ENCODE measurements around the gene ATP2C1. TPM values are rescaled to one million over a fixed set of nuclear protein-coding genes. Genes with fewer than 3 reads are reported as not detected.

The ATP2C1 gene
- total RNA-seq, 1 donor: 136 TPM

DNA sequence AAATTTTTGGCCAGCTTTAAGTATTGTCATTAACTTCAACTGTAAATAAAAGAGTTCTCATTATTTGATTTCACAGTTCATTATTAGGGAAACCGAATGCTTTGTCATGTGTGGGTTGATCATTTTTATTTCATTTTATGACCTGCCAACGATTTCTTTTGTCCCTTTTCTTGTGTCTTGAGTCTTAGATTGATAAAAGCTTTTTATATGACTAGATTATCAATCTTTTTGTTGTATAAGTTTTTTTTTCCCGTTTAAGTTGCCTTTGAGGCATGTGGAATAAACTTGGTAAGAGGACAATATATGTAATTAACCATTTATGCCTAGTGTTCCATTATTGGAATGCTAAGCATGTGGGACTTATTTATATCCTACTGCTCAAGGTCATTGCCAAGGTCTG, 62.8 kb downstream of the ATP2C1 start:
- TF ChIP-seq, protein P1, sequence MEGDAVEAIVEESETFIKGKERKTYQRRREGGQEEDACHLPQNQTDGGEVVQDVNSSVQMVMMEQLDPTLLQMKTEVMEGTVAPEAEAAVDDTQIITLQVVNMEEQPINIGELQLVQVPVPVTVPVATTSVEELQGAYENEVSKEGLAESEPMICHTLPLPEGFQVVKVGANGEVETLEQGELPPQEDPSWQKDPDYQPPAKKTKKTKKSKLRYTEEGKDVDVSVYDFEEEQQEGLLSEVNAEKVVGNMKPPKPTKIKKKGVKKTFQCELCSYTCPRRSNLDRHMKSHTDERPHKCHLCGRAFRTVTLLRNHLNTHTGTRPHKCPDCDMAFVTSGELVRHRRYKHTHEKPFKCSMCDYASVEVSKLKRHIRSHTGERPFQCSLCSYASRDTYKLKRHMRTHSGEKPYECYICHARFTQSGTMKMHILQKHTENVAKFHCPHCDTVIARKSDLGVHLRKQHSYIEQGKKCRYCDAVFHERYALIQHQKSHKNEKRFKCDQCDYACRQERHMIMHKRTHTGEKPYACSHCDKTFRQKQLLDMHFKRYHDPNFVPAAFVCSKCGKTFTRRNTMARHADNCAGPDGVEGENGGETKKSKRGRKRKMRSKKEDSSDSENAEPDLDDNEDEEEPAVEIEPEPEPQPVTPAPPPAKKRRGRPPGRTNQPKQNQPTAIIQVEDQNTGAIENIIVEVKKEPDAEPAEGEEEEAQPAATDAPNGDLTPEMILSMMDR (IDR thresholded peaks at IDR 0.05; ENCODE audit: insufficient read depth, low read depth, low read length): no peak
- no peak overlapping the region for H3K4me3 ChIP-seq (ENCODE audit: low read depth, low read length)
- no peak for DNase-seq (ENCODE audit: low read depth)

DNA sequence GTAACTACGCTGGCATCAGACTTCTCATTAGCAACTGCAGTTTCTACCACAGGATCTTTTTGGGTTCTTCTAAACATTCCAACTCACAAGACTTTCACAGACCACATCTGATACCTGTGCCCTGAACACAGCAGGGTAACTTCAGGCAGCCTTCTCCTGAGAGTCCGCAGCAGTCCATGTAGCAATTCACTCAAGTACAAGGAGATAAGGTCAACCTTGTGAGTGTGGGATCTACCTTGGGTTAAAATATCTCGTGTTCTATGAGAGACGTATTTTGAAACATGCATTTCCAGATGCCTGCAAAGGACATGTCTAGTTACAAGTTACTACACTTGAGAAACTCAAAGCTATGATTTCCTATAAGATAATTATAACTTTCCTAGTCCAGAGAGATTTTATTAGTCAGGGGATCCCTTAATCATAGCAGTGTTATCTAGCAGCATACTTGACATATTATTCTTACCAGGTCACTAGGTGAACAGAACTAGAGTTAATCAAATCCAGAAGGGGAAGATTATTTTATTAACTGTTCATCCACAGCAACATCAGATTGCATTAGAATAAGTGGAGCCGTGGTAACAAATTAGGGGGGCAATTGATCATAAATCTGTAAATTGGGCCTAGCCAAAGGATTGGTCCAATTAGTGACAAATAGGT, 66.4 kb downstream of the ATP2C1 start:
- no peak overlapping the region for H3K4me3 ChIP-seq (ENCODE audit: low read depth, low read length)
- no peak for DNase-seq (ENCODE audit: low read depth)
- TF ChIP-seq, protein P1 (IDR thresholded peaks at IDR 0.05; ENCODE audit: insufficient read depth, low read depth, low read length): no peak

DNA sequence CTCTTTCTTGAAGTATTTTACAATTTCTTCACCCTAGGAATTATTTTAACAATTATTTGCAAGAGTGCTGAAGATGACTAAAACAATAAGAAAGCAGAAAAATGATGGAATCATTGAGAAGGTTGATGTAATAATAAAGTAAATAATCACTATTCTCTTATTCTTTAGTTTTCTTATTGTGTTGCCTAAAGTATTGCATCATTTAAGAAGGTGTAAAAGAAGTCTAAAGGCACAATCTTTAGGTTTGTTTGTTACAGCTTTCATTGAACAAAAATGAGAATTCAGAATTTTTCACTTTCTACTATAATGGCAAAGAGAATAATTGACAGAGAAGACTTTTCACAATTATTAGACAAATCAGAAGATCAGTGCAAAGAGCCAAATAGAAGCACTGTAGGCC, 67.6 kb downstream of the ATP2C1 start:
- no peak for DNase-seq (ENCODE audit: low read depth)
- TF ChIP-seq, protein P1 (IDR thresholded peaks at IDR 0.05; ENCODE audit: insufficient read depth, low read depth, low read length): no peak
- H3K4me3 ChIP-seq (ENCODE audit: low read depth, low read length): no peak overlapping the region

DNA sequence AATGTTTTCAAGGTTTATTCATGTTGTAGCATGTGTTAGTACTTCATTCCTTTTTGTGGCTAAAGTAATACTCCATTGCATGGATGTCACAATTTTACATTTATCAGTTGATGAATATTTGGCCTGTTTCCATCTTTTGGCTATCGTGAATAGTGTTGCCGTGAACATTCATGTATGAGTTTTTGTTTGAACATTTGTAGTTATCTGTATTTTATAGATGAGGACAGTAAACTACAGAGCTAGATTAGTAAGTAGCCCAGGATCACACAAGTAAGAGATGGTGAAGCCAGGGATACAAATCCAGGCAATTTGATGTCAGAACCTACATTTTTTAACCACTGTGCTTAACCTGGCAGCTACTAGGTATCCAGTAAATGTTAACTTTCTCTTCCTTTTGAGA, 69.6 kb downstream of the ATP2C1 start:
- no peak overlapping the region for H3K4me3 ChIP-seq (ENCODE audit: low read depth, low read length)
- no peak for DNase-seq (ENCODE audit: low read depth)
- TF ChIP-seq, protein P1 (IDR thresholded peaks at IDR 0.05; ENCODE audit: insufficient read depth, low read depth, low read length): no peak

DNA sequence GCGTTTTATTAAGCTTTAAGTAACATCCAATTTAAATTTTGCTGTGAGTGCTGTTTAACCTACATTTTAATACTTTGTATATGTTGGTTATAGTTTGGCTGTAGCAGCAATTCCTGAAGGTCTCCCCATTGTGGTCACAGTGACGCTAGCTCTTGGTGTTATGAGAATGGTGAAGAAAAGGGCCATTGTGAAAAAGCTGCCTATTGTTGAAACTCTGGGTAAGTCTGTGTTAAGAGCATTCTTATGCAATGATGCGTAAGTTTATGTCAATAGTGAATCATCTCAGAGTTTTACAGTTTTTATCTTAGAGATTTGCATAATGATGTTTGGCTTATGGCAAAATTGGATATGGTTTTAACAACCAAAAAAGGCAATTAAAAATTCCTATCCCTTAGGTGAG, 70.0 kb downstream of the ATP2C1 start:
- DNase-seq (ENCODE audit: low read depth): peak; percentile 93
- TF ChIP-seq, protein P1 (IDR thresholded peaks at IDR 0.05; ENCODE audit: insufficient read depth, low read depth, low read length): no peak
- no peak overlapping the region for H3K4me3 ChIP-seq (ENCODE audit: low read depth, low read length)

DNA sequence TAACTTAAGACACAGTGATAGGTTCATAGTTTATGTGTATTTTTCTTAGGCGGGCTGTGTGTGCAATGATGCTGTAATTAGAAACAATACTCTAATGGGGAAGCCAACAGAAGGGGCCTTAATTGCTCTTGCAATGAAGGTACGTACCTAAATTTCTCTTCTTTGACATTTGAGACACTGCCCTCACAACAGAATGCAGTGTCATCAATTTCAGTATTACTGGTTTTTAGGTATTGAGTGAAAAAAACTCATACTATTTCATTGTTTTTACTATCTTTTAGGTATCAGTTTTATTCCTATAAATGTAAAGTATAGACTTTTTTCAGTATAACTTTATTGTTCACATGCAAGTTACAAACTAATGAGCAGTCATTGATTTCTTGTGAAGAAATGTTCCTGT, 73.4 kb downstream of the ATP2C1 start:
- H3K4me3 ChIP-seq (ENCODE audit: low read depth, low read length): no peak overlapping the region
- no peak for DNase-seq (ENCODE audit: low read depth)
- TF ChIP-seq, protein P1 (IDR thresholded peaks at IDR 0.05; ENCODE audit: insufficient read depth, low read depth, low read length): no peak

DNA sequence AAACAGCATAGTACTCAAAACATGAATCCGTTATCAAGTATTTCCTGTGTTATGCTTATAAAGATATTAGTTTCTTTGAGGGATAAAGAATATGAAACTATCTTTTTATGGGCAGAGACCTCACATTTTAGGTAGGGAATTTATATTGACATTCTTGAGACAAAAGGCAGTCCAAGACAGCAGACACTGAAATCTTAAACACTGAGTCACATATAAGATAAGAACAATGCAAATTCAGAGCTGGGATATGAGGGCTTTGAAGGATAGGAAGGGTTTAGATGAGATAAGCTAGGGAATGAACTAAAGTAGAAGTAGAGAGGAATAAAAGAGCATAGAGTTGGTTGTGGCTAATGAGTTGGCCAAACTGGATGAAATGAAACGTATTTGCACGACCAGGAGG, 74.3 kb downstream of the ATP2C1 start:
- H3K4me3 ChIP-seq (ENCODE audit: low read depth, low read length): no peak overlapping the region
- TF ChIP-seq, protein P1 (IDR thresholded peaks at IDR 0.05; ENCODE audit: insufficient read depth, low read depth, low read length): no peak
- DNase-seq (ENCODE audit: low read depth): peak; percentile 63

All from fibroblast of villous mesenchyme (primary cell).